T-helper 17 cell (primary cell): ENCODE measurements around the gene ABHD14A. TPM values are rescaled to one million over a fixed set of nuclear protein-coding genes. Genes with fewer than 3 reads are reported as not detected.
"Not testable (repeated sequence)": the region's sequence is repeated elsewhere in the genome, so short reads cannot be mapped to it uniquely, and the experiment has no call there.

Experiments
- ATAC-seq: fragments of 150-1000 bp; cut with Tn5 transposase; 2 replicates; pipeline ENCODE4 v1.10.0; 2021; ENCODE audit warnings: mild to moderate bottlenecking, moderate library complexity
- DNase-seq, 3 donors: peaks; one replicate each; pipeline versions ENCODE4 v3.0.0 to v3.0.0-alpha.2; 2020 to 2021
- H3K9me3 ChIP-seq: one replicate; pipeline ENCODE4 v1.7.0; 2013; ENCODE audit warnings: low read length, mild to moderate bottlenecking; ENCODE audit not compliant: control insufficient read depth, poor library complexity, severe bottlenecking
- H3K27ac Mint-ChIP-seq: one replicate; pipeline ENCODE4 v1.8.0; 2022; ENCODE audit warnings: mild to moderate bottlenecking, moderate library complexity, mixed read lengths
- H3K27me3 Mint-ChIP-seq: one replicate; pipeline ENCODE4 v1.8.0; 2022; ENCODE audit warnings: mixed read lengths
- H3K36me3 Mint-ChIP-seq: one replicate; pipeline ENCODE4 v1.8.0; 2022; ENCODE audit warnings: low read depth, mixed read lengths
- H3K4me1 Mint-ChIP-seq: one replicate; pipeline ENCODE4 v1.8.0; 2022; ENCODE audit warnings: mild to moderate bottlenecking, mixed read lengths
- H3K4me3 Mint-ChIP-seq: one replicate; pipeline ENCODE4 v1.8.0; 2022; ENCODE audit warnings: mild to moderate bottlenecking, moderate library complexity, mixed read lengths
- total RNA-seq, 4 donors: library from RNA in 2 of 4; stranded (reverse) in 2 of 4; gene quantifications; one replicate each; pipeline ENCODE4 v1.2.3 and lab custom pipeline; 2022 to 2026

ABHD14A gene
- total RNA-seq, 2 donors from 2014 or later: 13.9 to 14.6 TPM

- no peaks in the 10 kb centered on the region for H3K27me3 Mint-ChIP-seq
- H3K27ac Mint-ChIP-seq: peak overlapping the region; percentile 78
- ATAC-seq (peak; percentile 48), DNase-seq (no peak)
- peaks cover 18% of the 10 kb centered on the region for H3K4me1 Mint-ChIP-seq
- no peaks in the 10 kb centered on the region for H3K36me3 Mint-ChIP-seq
- peak overlapping the region; percentile 97 for H3K4me3 Mint-ChIP-seq
- no peaks in the 10 kb centered on the region for H3K9me3 ChIP-seq
Measured at GRCh38 chr3:51982352-51982837, 7.5 kb downstream of the ABHD14A start.

- peak; percentile 86 for ATAC-seq
- Mint-ChIP-seq H3K27me3 (no peaks in the 10 kb centered on the region), H3K4me1 (peaks cover 17% of the 10 kb centered on the region), H3K27ac (peak within 1 kb of the TSS; percentile 78), H3K36me3 (no peaks in the 10 kb centered on the region), H3K4me3 (peak within 1 kb of the TSS; percentile 97)
- DNase-seq: peak; percentile 36 to 73 (median 64)
- no peaks in the 10 kb centered on the region for H3K9me3 ChIP-seq
Measured at GRCh38 chr3:51982838-51983577, 8.1 kb downstream of the ABHD14A start, which contains the start of gene ACY1. TSS of gene ACY1 (plus strand) at chr3:51983535. CDS start at chr3:51984065, 530 bp downstream.

- H3K4me3 Mint-ChIP-seq: peak overlapping the region; percentile 97
- peak overlapping the region; percentile 78 for H3K27ac Mint-ChIP-seq
- no peaks in the 10 kb centered on the region for H3K9me3 ChIP-seq
- H3K4me1 Mint-ChIP-seq: peaks cover 17% of the 10 kb centered on the region
- H3K27me3 Mint-ChIP-seq: no peaks in the 10 kb centered on the region
- DNase-seq: no peak
- no peak for ATAC-seq
- H3K36me3 Mint-ChIP-seq: no peaks in the 10 kb centered on the region
Measured at GRCh38 chr3:51983578-51984268, 8.9 kb downstream of the ABHD14A start.

GRCh38 chr3:51984269-51984647, 9.4 kb downstream of the ABHD14A start:
- H3K9me3 ChIP-seq: no peaks in the 10 kb centered on the region
- ATAC-seq: no peak
- no peaks in the 10 kb centered on the region for H3K36me3 Mint-ChIP-seq
- no peak for DNase-seq
- H3K4me1 Mint-ChIP-seq: peaks cover 17% of the 10 kb centered on the region
- H3K27ac Mint-ChIP-seq: peak overlapping the region; percentile 78
- peak overlapping the region; percentile 97 for H3K4me3 Mint-ChIP-seq
- H3K27me3 Mint-ChIP-seq: no peaks in the 10 kb centered on the region

GRCh38 chr3:51985063-51985462, 10.2 kb downstream of the ABHD14A start:
- Mint-ChIP-seq H3K4me3 (peak overlapping the region; percentile 45), H3K36me3 (no peaks in the 10 kb centered on the region), H3K4me1 (peaks cover 17% of the 10 kb centered on the region), H3K27me3 (no peaks in the 10 kb centered on the region), H3K27ac (peak overlapping the region; percentile 78)
- H3K9me3 ChIP-seq: no peaks in the 10 kb centered on the region
- DNase-seq (no peak), ATAC-seq (no peak)

GRCh38 chr3:51986010-51986947, 11.4 kb downstream of the ABHD14A start:
- H3K9me3 ChIP-seq: no peaks in the 10 kb centered on the region
- ATAC-seq (no peak), DNase-seq (no peak)
- H3K36me3 Mint-ChIP-seq: no peaks in the 10 kb centered on the region
- H3K4me3 Mint-ChIP-seq: no peak overlapping the region
- peaks cover 16% of the 10 kb centered on the region for H3K4me1 Mint-ChIP-seq
- H3K27me3 Mint-ChIP-seq: no peaks in the 10 kb centered on the region
- peak overlapping the region; percentile 6 for H3K27ac Mint-ChIP-seq

GRCh38 chr3:51987568-51987967, 12.7 kb downstream of the ABHD14A start:
- no peak overlapping the region for H3K27ac Mint-ChIP-seq
- H3K4me3 Mint-ChIP-seq: no peak overlapping the region
- DNase-seq (no peak), ATAC-seq (no peak)
- peaks cover 10% of the 10 kb centered on the region for H3K4me1 Mint-ChIP-seq
- H3K27me3 Mint-ChIP-seq: no peaks in the 10 kb centered on the region
- no peaks in the 10 kb centered on the region for H3K9me3 ChIP-seq
- no peaks in the 10 kb centered on the region for H3K36me3 Mint-ChIP-seq

- no peaks in the 10 kb centered on the region for H3K9me3 ChIP-seq
- DNase-seq (no peak), ATAC-seq (no peak)
- peaks cover 3% of the 10 kb centered on the region for H3K4me1 Mint-ChIP-seq
- no peaks in the 10 kb centered on the region for H3K36me3 Mint-ChIP-seq
- no peaks in the 10 kb centered on the region for H3K27me3 Mint-ChIP-seq
- peak overlapping the region; percentile 70 for H3K27ac Mint-ChIP-seq
- no peak overlapping the region for H3K4me3 Mint-ChIP-seq
Measured at GRCh38 chr3:51988286-51989146, 13.7 kb downstream of the ABHD14A start.

GRCh38 chr3:51990501-51990971, 15.7 kb downstream of the ABHD14A start:
- not testable (repeated sequence) for H3K27me3 Mint-ChIP-seq, H3K4me1 Mint-ChIP-seq

GRCh38 chr3:51992017-51992682, 17.3 kb downstream of the ABHD14A start:
- Mint-ChIP-seq H3K27ac (no peak overlapping the region), H3K4me3 (peak overlapping the region; percentile 36), H3K27me3 (no peaks in the 10 kb centered on the region)

More at GRCh38 chr3:51990501-51990971, 15.7 kb downstream of the ABHD14A start:
- H3K36me3 Mint-ChIP-seq, DNase-seq, H3K4me3 Mint-ChIP-seq, ATAC-seq, H3K9me3 ChIP-seq: not testable (repeated sequence)
- H3K27ac Mint-ChIP-seq: peak overlapping the region; percentile 32

GRCh38 chr3:51993657-51994056, 18.8 kb downstream of the ABHD14A start:
- peaks cover 20% of the 10 kb centered on the region for H3K4me1 Mint-ChIP-seq
- not testable (repeated sequence) for H3K36me3 Mint-ChIP-seq, ATAC-seq, H3K9me3 ChIP-seq, H3K27me3 Mint-ChIP-seq, DNase-seq
- peak overlapping the region; percentile 39 for H3K4me3 Mint-ChIP-seq
- peak overlapping the region; percentile 99 for H3K27ac Mint-ChIP-seq

More at GRCh38 chr3:51992017-51992682, 17.3 kb downstream of the ABHD14A start:
- DNase-seq (no peak), ATAC-seq (no peak)
- peaks cover 2% of the 10 kb centered on the region for H3K36me3 Mint-ChIP-seq
- H3K9me3 ChIP-seq: no peaks in the 10 kb centered on the region
- H3K4me1 Mint-ChIP-seq: peaks cover 16% of the 10 kb centered on the region
